Measurements from ENCODE around the gene SLC20A1.
A peak's percentile ranks its signal among the peaks of the same experiment; 100 is the strongest.

Gene SLC20A1

GRCh38 chr2:112645310-112646101 is at the start of gene SLC20A1:
SLC20A1 (plus strand) TSS chr2:112645939; CDS start chr2:112646829, 890 bp downstream.
- in situ Hi-C loops (cut with HindIII; ENCODE audit: low sequenced_read_pairs) = no loop called here
- peak; percentile 25 for TF ChIP-seq CTCF (IDR thresholded peaks at IDR 0.05; ENCODE audit: low read depth, low read length, missing control alignments)
- peak; percentile 69 for DNase-seq (ENCODE audit: low read depth)
- peak within 1 kb of the TSS; percentile 92 for H3K4me3 ChIP-seq (ENCODE audit: low read depth, low read length)

DNA sequence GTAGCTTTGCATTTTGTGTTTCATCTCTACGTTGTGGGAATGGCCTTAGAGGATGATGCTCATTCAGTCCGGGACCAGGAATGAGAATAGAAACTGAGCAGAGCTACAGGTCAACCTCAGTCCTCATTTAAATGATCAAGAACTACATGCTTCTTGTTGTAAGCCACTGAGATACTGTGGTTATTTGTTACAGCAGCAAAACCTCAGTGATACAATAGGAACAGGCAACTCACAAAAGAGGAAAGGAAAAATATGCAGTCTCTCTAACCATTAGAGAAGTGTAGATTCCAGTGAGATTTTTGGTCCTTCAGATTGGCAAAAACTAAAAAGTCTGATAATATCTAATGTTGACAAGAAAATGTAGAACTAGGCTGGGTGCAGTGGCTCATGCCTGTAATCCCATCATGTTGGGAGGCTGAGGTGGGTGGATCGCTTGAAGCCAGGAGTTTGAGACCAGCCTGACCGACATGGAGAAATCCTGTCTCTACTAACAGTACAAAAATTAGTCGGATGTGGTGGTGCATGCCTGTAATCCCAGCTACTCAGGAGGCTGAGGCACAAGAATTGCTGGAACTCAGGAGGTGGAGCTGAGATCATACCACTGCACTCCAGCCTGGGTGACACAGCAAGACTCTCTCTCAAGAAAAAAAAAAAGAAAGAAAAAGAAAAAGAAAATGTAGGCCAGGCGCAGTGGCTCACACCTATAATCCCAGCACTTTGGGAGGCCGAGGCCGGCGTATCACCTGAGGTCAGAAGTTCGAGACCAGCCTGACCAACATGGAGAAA is 48.0 kb upstream of the SLC20A1 start:
- DNase-seq (ENCODE audit: low read depth) = no peak
- H3K4me3 ChIP-seq (ENCODE audit: low read depth, low read length) = no peak overlapping the region
- no peak for TF ChIP-seq CTCF (IDR thresholded peaks at IDR 0.05; ENCODE audit: low read depth, low read length, missing control alignments)
- in situ Hi-C loops (cut with HindIII; ENCODE audit: low sequenced_read_pairs) = no loop called here

DNA sequence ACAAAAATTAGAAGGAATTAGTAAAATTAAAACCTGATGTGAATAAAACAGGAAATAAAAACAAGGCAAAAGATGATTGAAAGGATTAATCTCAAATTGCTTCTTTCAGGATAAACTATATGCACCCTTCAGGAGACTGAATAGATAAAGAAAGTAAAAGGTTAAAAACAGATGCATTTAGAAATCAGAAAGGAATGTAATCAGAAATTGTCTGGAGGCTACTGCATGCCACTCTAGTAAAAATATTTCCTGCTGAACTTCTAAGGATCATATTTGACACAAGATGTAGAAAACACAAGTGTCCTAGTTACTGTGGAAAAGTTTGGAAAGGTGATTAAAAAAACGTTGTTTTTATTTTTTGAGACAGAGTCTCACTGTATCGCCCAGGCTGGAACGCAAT is 45.1 kb upstream of the SLC20A1 start:
- no peak overlapping the region for H3K4me3 ChIP-seq (ENCODE audit: low read depth, low read length)
- DNase-seq (ENCODE audit: low read depth) = no peak
- TF ChIP-seq CTCF (IDR thresholded peaks at IDR 0.05; ENCODE audit: low read depth, low read length, missing control alignments) = no peak
- in situ Hi-C loops (cut with HindIII; ENCODE audit: low sequenced_read_pairs) = no loop called here

DNA sequence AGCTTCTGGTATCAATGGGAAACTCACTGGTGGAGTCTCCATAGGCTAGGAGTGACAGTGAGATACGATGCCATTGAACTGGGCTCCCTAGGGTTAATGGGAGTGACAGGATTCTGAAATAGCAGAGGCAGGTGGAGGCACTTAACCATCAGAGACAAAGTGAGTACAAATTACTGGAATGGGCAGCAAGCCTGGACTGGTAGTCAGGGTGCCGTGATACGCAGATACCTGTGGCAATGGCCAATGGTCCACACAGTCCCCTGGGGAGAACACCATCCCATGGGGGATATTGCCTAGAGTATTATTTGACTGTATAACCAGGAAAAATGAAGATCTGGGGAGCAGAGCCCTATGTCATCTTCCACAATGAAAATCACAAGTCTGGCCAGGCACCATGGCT is 44.0 kb upstream of the SLC20A1 start:
- no peak for DNase-seq (ENCODE audit: low read depth)

DNA sequence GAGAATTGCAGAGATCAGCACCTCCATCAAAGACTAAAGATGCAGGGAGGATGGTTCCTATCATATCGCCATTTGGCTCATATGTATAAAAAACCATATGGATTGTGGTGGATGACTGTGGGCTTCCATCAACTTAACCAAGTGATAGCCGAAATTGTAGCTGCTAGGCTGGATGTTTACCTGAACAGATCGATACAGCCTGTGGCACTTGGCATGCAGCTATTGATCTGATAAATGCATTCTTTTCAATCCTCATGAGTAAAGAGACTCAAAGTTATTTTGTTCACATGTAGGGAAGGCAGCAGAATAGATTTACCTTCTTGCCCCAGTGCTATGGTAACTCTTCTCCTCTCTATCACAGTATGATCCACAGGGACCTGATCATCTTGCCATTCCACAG is 42.8 kb upstream of the SLC20A1 start:
- in situ Hi-C loops (cut with HindIII; ENCODE audit: low sequenced_read_pairs) = no loop called here
- no peak overlapping the region for H3K4me3 ChIP-seq (ENCODE audit: low read depth, low read length)
- TF ChIP-seq CTCF (IDR thresholded peaks at IDR 0.05; ENCODE audit: low read depth, low read length, missing control alignments) = no peak
- no peak for DNase-seq (ENCODE audit: low read depth)

More for the DNA sequence above, 44.0 kb upstream of the SLC20A1 start:
- in situ Hi-C loops (cut with HindIII; ENCODE audit: low sequenced_read_pairs) = no loop called here
- no peak overlapping the region for H3K4me3 ChIP-seq (ENCODE audit: low read depth, low read length)
- TF ChIP-seq CTCF (IDR thresholded peaks at IDR 0.05; ENCODE audit: low read depth, low read length, missing control alignments) = no peak

GRCh38 chr2:112603731-112604130 is 42.0 kb upstream of the SLC20A1 start:
- in situ Hi-C loops (cut with HindIII; ENCODE audit: low sequenced_read_pairs) = no loop called here
- DNase-seq (ENCODE audit: low read depth) = no peak
- TF ChIP-seq CTCF (IDR thresholded peaks at IDR 0.05; ENCODE audit: low read depth, low read length, missing control alignments) = no peak
- H3K4me3 ChIP-seq (ENCODE audit: low read depth, low read length) = no peak overlapping the region
